HEK293 (cell line): ENCODE results near the gene KIRREL1.
A peak's percentile ranks its signal among the peaks of the same experiment; 100 is the strongest.

Experiments
- CTCF ChIA-PET: fragments of 350-600 bp; formaldehyde crosslinking; extraction: SDS; loops from one replicate; lab custom pipeline; 2021; ENCODE audit warnings: antibody characterized with exemption; lab: Yijun Ruan, JAX
- POLR2A ChIA-PET: fragments of 300-600 bp; formaldehyde crosslinking; extraction: SDS; loops from one replicate; lab custom pipeline; 2020; ENCODE audit warnings: antibody characterized with exemption, inconsistent platforms; lab: Yijun Ruan, JAX
- H3K27ac ChIP-seq: fragments of 200-500 bp; sonication (Bioruptor generic); 2 replicates; pipeline ENCODE4 v1.5.1; 2014; ENCODE audit warnings: low read depth, low read length, control low read depth, inconsistent platforms; ENCODE audit errors: extremely low read depth
- H3K36me3 ChIP-seq, 2 experiments: fragments of 200-500 bp in 1 of 2; sonication (Bioruptor generic) in 1 of 2; 1 replicate in 1 of 2; 2 replicates in 1 of 2; pipeline ENCODE4 v1.5.1; 2014 to 2017; ENCODE audit warnings: inconsistent platforms in 2 of 2, low read length in 2 of 2; ENCODE audit not compliant: control insufficient read depth in 2 of 2, insufficient read depth in 1 of 2
- H3K4me1 ChIP-seq: fragments of 200-500 bp; sonication (Bioruptor generic); 2 replicates; pipeline ENCODE4 v1.5.1; 2014; ENCODE audit warnings: mild to moderate bottlenecking, low read length, inconsistent platforms; ENCODE audit not compliant: control insufficient read depth, insufficient read depth
- H3K4me3 ChIP-seq: 2 replicates; pipeline ENCODE4 v1.5.1; 2011; ENCODE audit warnings: low read depth, mild to moderate bottlenecking, control low read depth, low read length, moderate library complexity
- H3K9me3 ChIP-seq: fragments of 200-500 bp; sonication (Bioruptor generic); 2 replicates; pipeline ENCODE4 v1.5.1; 2014; ENCODE audit warnings: low read depth, low read length, inconsistent platforms; ENCODE audit not compliant: control insufficient read depth, insufficient read depth
- EGR2 ChIP-seq: fragments of 450-650 bp; formaldehyde crosslinking; IDR thresholded peaks from 2 replicates; pipeline ENCODE4 v1.5.1; 2016; ENCODE audit warnings: low read depth, missing biosample characterization, missing genetic modification characterization
- KLF10 ChIP-seq: fragments of 450-650 bp; IDR thresholded peaks from 2 replicates; pipeline ENCODE4 v1.5.1; 2018; ENCODE audit warnings: missing biosample characterization, mild to moderate bottlenecking, missing genetic modification characterization
- SCRT1 ChIP-seq: fragments of 450-650 bp; formaldehyde crosslinking; IDR thresholded peaks from 2 replicates; pipeline ENCODE4 v1.5.1; 2016; ENCODE audit warnings: missing biosample characterization, missing genetic modification characterization, borderline replicate concordance
- SCRT2 ChIP-seq: fragments of 450-650 bp; formaldehyde crosslinking; IDR thresholded peaks from 2 replicates; pipeline ENCODE4 v1.5.1; 2016; ENCODE audit warnings: missing biosample characterization, missing genetic modification characterization
- SP2 ChIP-seq: fragments of 450-650 bp; formaldehyde crosslinking; IDR thresholded peaks from 2 replicates; pipeline ENCODE4 v1.5.1; 2016; ENCODE audit warnings: missing biosample characterization, missing genetic modification characterization
- WT1 ChIP-seq: fragments of 450-650 bp; formaldehyde crosslinking; IDR thresholded peaks from 2 replicates; pipeline ENCODE4 v1.5.1; 2016; ENCODE audit warnings: missing biosample characterization, missing genetic modification characterization
- ZBTB17 ChIP-seq: fragments of 450-650 bp; formaldehyde crosslinking; IDR thresholded peaks from 2 replicates; pipeline ENCODE4 v1.5.1; 2016; ENCODE audit warnings: missing biosample characterization, missing genetic modification characterization
- ZBTB26 ChIP-seq: fragments of 450-650 bp; formaldehyde crosslinking; optimal IDR thresholded peaks from 2 replicates; pipeline ENCODE3; 2016; ENCODE audit warnings: missing biosample characterization, mild to moderate bottlenecking, missing genetic modification characterization
- ZFHX2 ChIP-seq: fragments of 450-650 bp; formaldehyde crosslinking; conservative IDR thresholded peaks from 2 replicates; pipeline ENCODE4 v1.5.1; 2016; ENCODE audit warnings: missing biosample characterization, missing genetic modification characterization
- ZNF133 ChIP-seq: fragments of 450-650 bp; formaldehyde crosslinking; IDR thresholded peaks from 2 replicates; pipeline ENCODE4 v1.5.1; 2016; ENCODE audit warnings: missing biosample characterization, missing genetic modification characterization
- ZNF175 ChIP-seq: fragments of 450-650 bp; formaldehyde crosslinking; IDR thresholded peaks from 2 replicates; pipeline ENCODE4 v1.5.1; 2016; ENCODE audit warnings: missing biosample characterization, missing genetic modification characterization
- ZNF2 ChIP-seq: fragments of 450-650 bp; formaldehyde crosslinking; IDR thresholded peaks from 2 replicates; pipeline ENCODE4 v1.5.1; 2016; ENCODE audit warnings: missing biosample characterization, missing genetic modification characterization
- ZNF302 ChIP-seq: fragments of 450-650 bp; formaldehyde crosslinking; IDR thresholded peaks from 2 replicates; pipeline ENCODE4 v1.5.1; 2016; ENCODE audit warnings: missing biosample characterization, missing genetic modification characterization, low read depth
- ZNF394 ChIP-seq: fragments of 450-650 bp; formaldehyde crosslinking; IDR thresholded peaks from 2 replicates; pipeline ENCODE4 v1.5.1; 2016; ENCODE audit warnings: missing biosample characterization, missing genetic modification characterization, mild to moderate bottlenecking, moderate library complexity, borderline replicate concordance
- ZNF426 ChIP-seq: fragments of 450-650 bp; formaldehyde crosslinking; IDR thresholded peaks from 2 replicates; pipeline ENCODE4 v1.5.1; 2017; ENCODE audit warnings: missing biosample characterization, missing genetic modification characterization, mild to moderate bottlenecking, inconsistent platforms, moderate library complexity
- ZNF639 ChIP-seq: fragments of 450-650 bp; formaldehyde crosslinking; IDR thresholded peaks from 2 replicates; pipeline ENCODE4 v1.5.1; 2016; ENCODE audit warnings: missing biosample characterization, missing genetic modification characterization
- ZNF654 ChIP-seq: fragments of 450-650 bp; formaldehyde crosslinking; IDR thresholded peaks from 2 replicates; pipeline ENCODE4 v1.5.1; 2016; ENCODE audit warnings: low read depth, missing biosample characterization, missing genetic modification characterization
- ZNF660 ChIP-seq: fragments of 450-650 bp; IDR thresholded peaks from 2 replicates; pipeline ENCODE4 v1.5.1; 2018; ENCODE audit warnings: missing biosample characterization, mild to moderate bottlenecking, missing genetic modification characterization
- ZNF701 ChIP-seq: fragments of 450-650 bp; formaldehyde crosslinking; IDR thresholded peaks from 2 replicates; pipeline ENCODE4 v1.5.1; 2016; ENCODE audit warnings: missing biosample characterization, missing genetic modification characterization
- ZXDB ChIP-seq: fragments of 450-650 bp; formaldehyde crosslinking; IDR thresholded peaks from 2 replicates; pipeline ENCODE4 v1.5.1; 2016; ENCODE audit warnings: missing biosample characterization, missing genetic modification characterization
- TF ChIP-seq, protein P1 (sequence below): fragments of 450-650 bp; formaldehyde crosslinking; IDR thresholded peaks from 2 replicates; pipeline ENCODE4 v1.5.1; 2016; ENCODE audit warnings: missing biosample characterization, missing genetic modification characterization
- TF ChIP-seq, protein P2 (sequence below): fragments of 450-650 bp; formaldehyde crosslinking; IDR thresholded peaks from 2 replicates; pipeline ENCODE4 v1.5.1; 2016; ENCODE audit warnings: missing biosample characterization, missing genetic modification characterization

The KIRREL1 gene

GRCh38 chr1:157963713-157964112, 29.7 kb upstream of the KIRREL1 start:
- Histone ChIP-seq H3K27ac (no peak overlapping the region), H3K36me3 (no peaks in the 10 kb centered on the region), H3K9me3 (no peaks in the 10 kb centered on the region), H3K4me3 (no peak overlapping the region)
- ChIA-PET POLR2A (no interaction called here), CTCF (interaction anchor here (0.6 to 18.5 kb wide), 44 partner anchors 8 to 1234 kb away, joined by 3 to 805 read pairs (median 5); a partner anchor contains a TSS)
- TF ChIP-seq ZNF133 (tag by site-specific recombination), result no peak
- 0 out of 2 replicates have a peak, but pooled peaks have one; percentile 39 for TF ChIP-seq ZNF2 (tag by site-specific recombination)
- TF ChIP-seq ZNF701 (tag by site-specific recombination), result peak; percentile 53; the same call in 1 of the 2 replicates
- TF ChIP-seq ZNF639, result peak; percentile 37; the same call in 1 of the 2 replicates
- no peak for TF ChIP-seq KLF10
- peak; percentile 72 for TF ChIP-seq SCRT2 (tag by site-specific recombination)
- no peak for TF ChIP-seq ZNF302 (tag by site-specific recombination)
- TF ChIP-seq ZNF175 (tag by site-specific recombination), result no peak
- TF ChIP-seq SCRT1, result peak; percentile 42; the same call in 1 of the 2 replicates
- peak; percentile 99 for TF ChIP-seq ZNF654 (tag by site-specific recombination)
- TF ChIP-seq ZBTB26, result no peak
- TF ChIP-seq SP2 (tag by site-specific recombination), result no peak
- peak; percentile 90 for TF ChIP-seq ZBTB17 (tag by site-specific recombination)
- TF ChIP-seq ZFHX2 (tag by site-specific recombination), result peak; percentile 89
- peak; percentile 87 for TF ChIP-seq EGR2 (tag by site-specific recombination)
- no peak for TF ChIP-seq ZNF426 (tag by site-specific recombination)
- no peak for TF ChIP-seq WT1 (tag by site-specific recombination)
- peak; percentile 71; the same call in 1 of the 2 replicates for TF ChIP-seq ZNF660 (tag by site-specific recombination)
- TF ChIP-seq, protein P1, sequence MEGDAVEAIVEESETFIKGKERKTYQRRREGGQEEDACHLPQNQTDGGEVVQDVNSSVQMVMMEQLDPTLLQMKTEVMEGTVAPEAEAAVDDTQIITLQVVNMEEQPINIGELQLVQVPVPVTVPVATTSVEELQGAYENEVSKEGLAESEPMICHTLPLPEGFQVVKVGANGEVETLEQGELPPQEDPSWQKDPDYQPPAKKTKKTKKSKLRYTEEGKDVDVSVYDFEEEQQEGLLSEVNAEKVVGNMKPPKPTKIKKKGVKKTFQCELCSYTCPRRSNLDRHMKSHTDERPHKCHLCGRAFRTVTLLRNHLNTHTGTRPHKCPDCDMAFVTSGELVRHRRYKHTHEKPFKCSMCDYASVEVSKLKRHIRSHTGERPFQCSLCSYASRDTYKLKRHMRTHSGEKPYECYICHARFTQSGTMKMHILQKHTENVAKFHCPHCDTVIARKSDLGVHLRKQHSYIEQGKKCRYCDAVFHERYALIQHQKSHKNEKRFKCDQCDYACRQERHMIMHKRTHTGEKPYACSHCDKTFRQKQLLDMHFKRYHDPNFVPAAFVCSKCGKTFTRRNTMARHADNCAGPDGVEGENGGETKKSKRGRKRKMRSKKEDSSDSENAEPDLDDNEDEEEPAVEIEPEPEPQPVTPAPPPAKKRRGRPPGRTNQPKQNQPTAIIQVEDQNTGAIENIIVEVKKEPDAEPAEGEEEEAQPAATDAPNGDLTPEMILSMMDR (tag by site-specific recombination), result peak; percentile 84
- TF ChIP-seq ZNF394 (tag by site-specific recombination), result peak; percentile 70; the same call in 1 of the 2 replicates
- TF ChIP-seq ZXDB (tag by site-specific recombination), result no peak
- TF ChIP-seq, protein P2, sequence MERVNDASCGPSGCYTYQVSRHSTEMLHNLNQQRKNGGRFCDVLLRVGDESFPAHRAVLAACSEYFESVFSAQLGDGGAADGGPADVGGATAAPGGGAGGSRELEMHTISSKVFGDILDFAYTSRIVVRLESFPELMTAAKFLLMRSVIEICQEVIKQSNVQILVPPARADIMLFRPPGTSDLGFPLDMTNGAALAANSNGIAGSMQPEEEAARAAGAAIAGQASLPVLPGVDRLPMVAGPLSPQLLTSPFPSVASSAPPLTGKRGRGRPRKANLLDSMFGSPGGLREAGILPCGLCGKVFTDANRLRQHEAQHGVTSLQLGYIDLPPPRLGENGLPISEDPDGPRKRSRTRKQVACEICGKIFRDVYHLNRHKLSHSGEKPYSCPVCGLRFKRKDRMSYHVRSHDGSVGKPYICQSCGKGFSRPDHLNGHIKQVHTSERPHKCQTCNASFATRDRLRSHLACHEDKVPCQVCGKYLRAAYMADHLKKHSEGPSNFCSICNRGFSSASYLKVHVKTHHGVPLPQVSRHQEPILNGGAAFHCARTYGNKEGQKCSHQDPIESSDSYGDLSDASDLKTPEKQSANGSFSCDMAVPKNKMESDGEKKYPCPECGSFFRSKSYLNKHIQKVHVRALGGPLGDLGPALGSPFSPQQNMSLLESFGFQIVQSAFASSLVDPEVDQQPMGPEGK (tag by site-specific recombination), result no peak
- TF ChIP-seq, all 188 proteins: peak for 12
- H3K4me1 ChIP-seq, result no peaks in the 10 kb centered on the region
